GM23338 (cell line): ENCODE measurements around the gene UMODL1. TPM values are rescaled to one million over a fixed set of nuclear protein-coding genes. Genes with fewer than 3 reads are reported as not detected.

Source experiments
- ATAC-seq: fragments of 200-7000 bp; cut with Tn5 transposase; 3 replicates; pipeline ENCODE4 v1.9.1; 2020
- DNase-seq: peaks from one replicate; pipeline ENCODE4 v3.0.0-alpha.2; 2015; ENCODE audit warnings: low spot score
- H2AFZ ChIP-seq: fragments of 200-600 bp; sonication (generic); 2 replicates; pipeline ENCODE4 v1.8.0; 2016; ENCODE audit warnings: antibody characterized with exemption, mild to moderate bottlenecking, moderate library complexity
- H3F3A ChIP-seq: fragments of 200-600 bp; sonication (generic); replicated peaks from 2 replicates; pipeline ENCODE4 v1.8.0; 2017; ENCODE audit warnings: antibody characterized with exemption, mixed run types, low read depth
- H3K27ac ChIP-seq: fragments of 200-600 bp; sonication (generic); 2 replicates; pipeline ENCODE4 v1.6.1; 2016; ENCODE audit warnings: low read depth
- H3K27me3 ChIP-seq: fragments of 200-600 bp; sonication (generic); 2 replicates; pipeline ENCODE4 v1.8.0; 2016; ENCODE audit warnings: mild to moderate bottlenecking, mixed run types, moderate library complexity; ENCODE audit not compliant: insufficient read depth
- H3K36me3 ChIP-seq: fragments of 200-600 bp; sonication (generic); 2 replicates; pipeline ENCODE4 v1.8.0; 2016; ENCODE audit warnings: mild to moderate bottlenecking; ENCODE audit not compliant: insufficient read depth
- H3K4me1 ChIP-seq: fragments of 200-600 bp; sonication (generic); 2 replicates; pipeline ENCODE4 v1.8.0; 2016; ENCODE audit warnings: mild to moderate bottlenecking, moderate library complexity; ENCODE audit not compliant: insufficient read depth
- H3K4me2 ChIP-seq: fragments of 200-600 bp; sonication (generic); 2 replicates; pipeline ENCODE4 v1.7.1; 2017; ENCODE audit warnings: mixed run types
- H3K4me3 ChIP-seq: fragments of 200-600 bp; sonication (generic); 2 replicates; pipeline ENCODE4 v1.6.1; 2016; ENCODE audit warnings: mixed run types
- H3K79me2 ChIP-seq: fragments of 200-600 bp; sonication (generic); replicated peaks from 2 replicates; pipeline ENCODE4 v1.8.0; 2017; ENCODE audit warnings: mild to moderate bottlenecking; ENCODE audit not compliant: insufficient read depth
- H3K9me2 ChIP-seq: fragments of 200-600 bp; sonication (generic); 2 replicates; pipeline ENCODE4 v1.8.0; 2017; ENCODE audit not compliant: insufficient read depth
- H4K20me1 ChIP-seq: fragments of 200-600 bp; sonication (generic); replicated peaks from 2 replicates; pipeline ENCODE4 v1.8.0; 2017; ENCODE audit warnings: mild to moderate bottlenecking; ENCODE audit not compliant: insufficient read depth
- H3K27ac Mint-ChIP-seq: 2 replicates; pipeline ENCODE4 v1.8.0; 2020; ENCODE audit warnings: inconsistent platforms, mild to moderate bottlenecking, moderate library complexity, mixed read lengths
- H3K27me3 Mint-ChIP-seq: 3 replicates; pipeline ENCODE4 v1.8.0; 2022; ENCODE audit warnings: low read depth, mild to moderate bottlenecking, moderate library complexity, mixed read lengths, inconsistent platforms; ENCODE audit not compliant: insufficient read depth, poor library complexity
- H3K36me3 Mint-ChIP-seq: 3 replicates; pipeline ENCODE4 v1.8.0; 2021; ENCODE audit warnings: low read depth, mild to moderate bottlenecking, inconsistent platforms, moderate library complexity, mixed read lengths
- H3K4me1 Mint-ChIP-seq: 3 replicates; pipeline ENCODE4 v1.8.0; 2020; ENCODE audit warnings: mild to moderate bottlenecking, inconsistent platforms, mixed read lengths
- H3K4me3 Mint-ChIP-seq: 3 replicates; pipeline ENCODE4 v1.8.0; 2021; ENCODE audit warnings: moderate library complexity, mild to moderate bottlenecking, inconsistent platforms, mixed read lengths
- H3K9me3 Mint-ChIP-seq: 3 replicates; pipeline ENCODE4 v1.8.0; 2020; ENCODE audit warnings: moderate library complexity, mild to moderate bottlenecking, inconsistent platforms, mixed read lengths
- CREB1 ChIP-seq: fragments of 250-450 bp; sonication (Bioruptor Pico); IDR thresholded peaks from 2 replicates; pipeline ENCODE4 v1.5.0; 2020; ENCODE audit warnings: low read depth, mild to moderate bottlenecking, moderate library complexity
- CTCF ChIP-seq, 2 experiments: fragments of 200-600 bp in 1 of 2; sonication (generic) in 1 of 2; conservative IDR thresholded peaks; 2 replicates each; pipeline versions ENCODE4 v1.5.1 to v1.6.1; 2016 to 2017; ENCODE audit warnings: antibody characterized with exemption in 2 of 2, low read depth in 2 of 2, mild to moderate bottlenecking in 2 of 2, moderate library complexity in 1 of 2
- ETS1 ChIP-seq: IDR thresholded peaks from 2 replicates; pipeline ENCODE4 v1.6.1; 2016; ENCODE audit warnings: antibody characterized with exemption
- EZH2phosphoT487 ChIP-seq: fragments of 200-600 bp; sonication (generic); IDR thresholded peaks from one replicate; pipeline ENCODE4 v1.8.1; 2018; ENCODE audit warnings: antibody characterized with exemption; ENCODE audit not compliant: unreplicated experiment
- JUNB ChIP-seq: IDR thresholded peaks from one replicate; pipeline ENCODE4 v1.6.1; 2016; ENCODE audit warnings: antibody characterized with exemption; ENCODE audit not compliant: unreplicated experiment
- NANOG ChIP-seq: IDR thresholded peaks from 2 replicates; pipeline ENCODE4 v1.6.1; 2016; ENCODE audit warnings: antibody characterized with exemption, borderline replicate concordance
- POLR2AphosphoS5 ChIP-seq: IDR thresholded peaks from 2 replicates; pipeline ENCODE4 v1.6.1; 2016; ENCODE audit warnings: antibody characterized with exemption, low read depth
- REST ChIP-seq: IDR thresholded peaks from one replicate; pipeline ENCODE4 v1.6.1; 2018; ENCODE audit warnings: antibody characterized with exemption; ENCODE audit not compliant: unreplicated experiment
- STAT1 ChIP-seq: IDR thresholded peaks from one replicate; pipeline ENCODE4 v1.6.1; 2016; ENCODE audit warnings: antibody characterized with exemption; ENCODE audit not compliant: unreplicated experiment
- ZNF114 ChIP-seq: fragments of 250-450 bp; sonication (Bioruptor Pico); IDR thresholded peaks from 2 replicates; pipeline ENCODE4 v1.5.0; 2020; ENCODE audit warnings: mild to moderate bottlenecking, moderate library complexity
- ZNF331 ChIP-seq: fragments of 250-450 bp; sonication (Bioruptor Pico); IDR thresholded peaks from 2 replicates; pipeline ENCODE4 v1.5.0; 2020; ENCODE audit warnings: low read depth, mild to moderate bottlenecking, moderate library complexity
- polyA plus RNA-seq: library from polyadenylated mRNA; unstranded; fragments of >200 nt; fragmentation: Nextera tagmentation; extraction: Ambion mirVana; gene quantifications from 2 replicates; pipeline ENCODE4 v1.2.1, GENCODE V29; 2016
- total RNA-seq: library from RNA; depleted of rRNA; stranded (reverse); fragments of >200 nt; shearing (Covaris generic); gene quantifications from 2 replicates; pipeline ENCODE4 v1.2.3, GENCODE V29; 2014

Gene UMODL1
- total and polyA plus RNA-seq, 2 experiments from 2014 or later = not detected

- TF ChIP-seq REST (no peak), POLR2AphosphoS5 (no peak), ZNF114 (CRISPR knock-in tag) (no peak), ZNF331 (CRISPR knock-in tag) (no peak), ETS1 (no peak), STAT1 (no peak), CREB1 (no peak), EZH2phosphoT487 (no peak), NANOG (no peak), JUNB (no peak)
Observed at GRCh38 chr21:42124826-42125570, 53.9 kb downstream of the UMODL1 start (continued).

- no peak overlapping the region for H3K4me2 ChIP-seq
- Mint-ChIP-seq H3K4me1 (peaks cover 8% of the 10 kb centered on the region), H3K27me3 (peaks cover 14% of the 10 kb centered on the region), H3K9me3 (no peaks in the 10 kb centered on the region), H3K27ac (no peak overlapping the region), H3K36me3 (no peaks in the 10 kb centered on the region), H3K4me3 (no peak overlapping the region)
- H3K27me3 ChIP-seq = no peaks in the 10 kb centered on the region
- no peak overlapping the region for H3K27ac ChIP-seq
- no peaks in the 10 kb centered on the region for H3K36me3 ChIP-seq
- no peaks in the 10 kb centered on the region; the same call in 1 of the 2 replicates for H3K4me1 ChIP-seq
- H3F3A ChIP-seq = no peaks in the 10 kb centered on the region
- no peak for TF ChIP-seq STAT1
- peak; percentile 32 to 36; a peak in 3 of 4 replicates for TF ChIP-seq CTCF (conservative IDR thresholded peaks at IDR 0.05; ENCODE audit: low read depth in 2 of 2)
- peak; percentile 54 for DNase-seq
- peak; percentile 70 for ATAC-seq
- H4K20me1 ChIP-seq = no peaks in the 10 kb centered on the region
- peak overlapping the region; percentile 14; the same call in 1 of the 2 replicates for H2AFZ ChIP-seq
- no peaks in the 10 kb centered on the region for H3K79me2 ChIP-seq
- H3K9me2 ChIP-seq = no peaks in the 10 kb centered on the region
- H3K4me3 ChIP-seq = no peak overlapping the region
Observed at GRCh38 chr21:42125571-42126544, 54.7 kb downstream of the UMODL1 start.
